HepG2 (cell line): ENCODE data around the gene NSD1.

ENCODE experiments used
- CREM ChIP-seq, 2 experiments: sonication (generic) in 1 of 2; formaldehyde crosslinking in 1 of 2; IDR thresholded peaks; 2 replicates each; pipeline versions ENCODE4 v1.4.0 to v1.6.1; 2016 to 2020; ENCODE audit warnings: antibody characterized with exemption in 1 of 2, mild to moderate bottlenecking in 1 of 2, missing genetic modification reagents in 1 of 2
- EZH2 ChIP-seq: conservative IDR thresholded peaks from 2 replicates; pipeline ENCODE4 v1.6.1; 2012; ENCODE audit warnings: mild to moderate bottlenecking, low read depth, low read length, moderate library complexity
- FLYWCH1 ChIP-seq: sonication (generic); formaldehyde crosslinking; IDR thresholded peaks from 2 replicates; pipeline ENCODE4 v1.8.1; 2023; ENCODE audit warnings: mild to moderate bottlenecking, missing genetic modification reagents
- HOXA9 ChIP-seq: sonication (generic); formaldehyde crosslinking; IDR thresholded peaks from 2 replicates; pipeline ENCODE4 v1.8.1; 2022; ENCODE audit warnings: missing genetic modification reagents, mild to moderate bottlenecking, moderate library complexity, borderline replicate concordance
- MATR3 ChIP-seq: sonication (generic); formaldehyde crosslinking; IDR thresholded peaks from 2 replicates; pipeline ENCODE4 v1.4.0; 2020; ENCODE audit warnings: missing genetic modification reagents
- NCOR1 ChIP-seq: fragments of 200-600 bp; sonication (generic); IDR thresholded peaks from 2 replicates; pipeline ENCODE4 v1.7.0; 2017; ENCODE audit warnings: antibody characterized with exemption, low read length, borderline replicate concordance
- POLR2A ChIP-seq, 2 experiments: IDR thresholded peaks; 2 replicates each; pipeline ENCODE4 v1.6.1; 2011; ENCODE audit warnings: low read depth in 2 of 2, low read length in 2 of 2, mild to moderate bottlenecking in 1 of 2, moderate library complexity in 1 of 2; ENCODE audit not compliant: insufficient read depth in 1 of 2
- RELA ChIP-seq: sonication (generic); formaldehyde crosslinking; IDR thresholded peaks from 2 replicates; pipeline ENCODE4 v1.4.0; 2020; ENCODE audit warnings: missing genetic modification reagents
- REST ChIP-seq, 2 experiments: IDR thresholded peaks; 2 replicates each; pipeline ENCODE4 v1.6.1; 2011 to 2012; ENCODE audit warnings: low read length in 2 of 2, borderline replicate concordance in 1 of 2, low read depth in 1 of 2, mild to moderate bottlenecking in 1 of 2, moderate library complexity in 1 of 2
- ZNF552 ChIP-seq: sonication (generic); formaldehyde crosslinking; IDR thresholded peaks from 2 replicates; pipeline ENCODE4 v1.9.0; 2022; ENCODE audit warnings: missing genetic modification reagents, mild to moderate bottlenecking, borderline replicate concordance
- ZNF614 ChIP-seq: IDR thresholded peaks from 2 replicates; pipeline ENCODE4 v1.6.1; 2018; ENCODE audit warnings: missing biosample characterization, missing genetic modification reagents, inconsistent platforms, borderline replicate concordance
- TF ChIP-seq, protein P1 (sequence below): IDR thresholded peaks from 2 replicates; pipeline ENCODE4 v1.6.1; 2016; ENCODE audit warnings: low read depth

DNA sequence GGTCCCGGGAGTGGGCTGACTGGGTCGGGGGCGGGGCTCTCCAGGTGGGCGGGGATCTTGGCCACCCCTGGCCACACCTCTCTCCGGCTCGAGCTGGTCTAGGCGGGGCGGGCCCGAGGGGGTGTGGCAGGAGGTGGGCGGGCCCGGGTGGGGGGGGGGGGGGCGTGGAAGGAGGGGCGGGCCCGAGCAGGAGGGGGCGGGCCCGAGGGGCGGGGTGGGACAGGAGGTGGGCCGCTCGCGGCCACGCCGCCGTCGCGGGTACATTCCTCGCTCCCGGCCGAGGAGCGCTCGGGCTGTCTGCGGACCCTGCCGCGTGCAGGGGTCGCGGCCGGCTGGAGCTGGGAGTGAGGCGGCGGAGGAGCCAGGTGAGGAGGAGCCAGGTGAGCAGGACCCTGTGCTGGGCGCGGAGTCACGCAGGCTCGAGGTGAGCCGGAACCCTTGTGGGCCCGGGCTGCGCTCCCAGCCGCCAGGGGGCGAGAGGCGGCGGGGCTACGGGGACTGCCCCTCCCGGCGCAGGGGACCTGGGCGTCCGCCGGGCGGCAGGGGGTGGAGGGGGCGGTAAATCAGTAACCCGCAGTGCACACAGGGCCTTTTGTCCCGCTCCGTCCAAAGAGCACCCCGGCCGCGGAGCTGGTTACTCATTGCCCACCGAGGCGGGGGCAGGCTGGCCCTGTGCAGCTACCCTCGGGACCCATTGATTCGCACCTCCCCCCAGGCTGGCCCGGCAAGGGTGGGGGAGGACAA is 46.7 kb upstream of the NSD1 start, which contains the start of gene FGFR4:
- TF ChIP-seq FLYWCH1 (CRISPR knock-in tag), result 0 out of 2 replicates have a peak, but pooled peaks have one; percentile 53
- no peak; the same call in 1 of the 2 replicates for TF ChIP-seq HOXA9 (CRISPR knock-in tag)
- TF ChIP-seq MATR3 (CRISPR knock-in tag), result no peak
- peak in 1 of 2 experiments; percentile 89; a peak in 2 of 4 replicates for TF ChIP-seq POLR2A (IDR thresholded peaks at IDR 0.05; ENCODE audit: insufficient read depth in 1 of 2, low read depth in 2 of 2, low read length in 2 of 2)
- no peak for TF ChIP-seq EZH2
- TF ChIP-seq, protein P1, sequence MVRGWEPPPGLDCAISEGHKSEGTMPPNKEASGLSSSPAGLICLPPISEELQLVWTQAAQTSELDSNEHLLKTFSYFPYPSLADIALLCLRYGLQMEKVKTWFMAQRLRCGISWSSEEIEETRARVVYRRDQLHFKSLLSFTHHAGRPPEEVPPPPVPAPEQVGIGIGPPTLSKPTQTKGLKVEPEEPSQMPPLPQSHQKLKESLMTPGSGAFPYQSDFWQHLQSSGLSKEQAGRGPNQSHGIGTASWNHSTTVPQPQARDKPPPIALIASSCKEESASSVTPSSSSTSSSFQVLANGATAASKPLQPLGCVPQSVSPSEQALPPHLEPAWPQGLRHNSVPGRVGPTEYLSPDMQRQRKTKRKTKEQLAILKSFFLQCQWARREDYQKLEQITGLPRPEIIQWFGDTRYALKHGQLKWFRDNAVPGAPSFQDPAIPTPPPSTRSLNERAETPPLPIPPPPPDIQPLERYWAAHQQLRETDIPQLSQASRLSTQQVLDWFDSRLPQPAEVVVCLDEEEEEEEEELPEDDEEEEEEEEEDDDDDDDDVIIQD, result peak; percentile 48; the same call in 1 of the 2 replicates
- peak; percentile 72; the same call in 1 of the 2 replicates for TF ChIP-seq NCOR1
- TF ChIP-seq CREM (IDR thresholded peaks at IDR 0.05), result no peak
- TF ChIP-seq CREM (CRISPR knock-in tag; IDR thresholded peaks at IDR 0.05), result no peak
- TF ChIP-seq ZNF614, result peak; percentile 83; the same call in 1 of the 2 replicates
- peak in 1 of 2 experiments; percentile 67; a peak in 1 of 4 replicates for TF ChIP-seq REST (IDR thresholded peaks at IDR 0.05; ENCODE audit: borderline replicate concordance in 1 of 2, low read depth in 1 of 2, low read length in 2 of 2)
- TF ChIP-seq ZNF552 (CRISPR knock-in tag), result no peak; the same call in 1 of the 2 replicates
- peak; percentile 51; the same call in 1 of the 2 replicates for TF ChIP-seq RELA (CRISPR knock-in tag)
